Astrocyte (in vitro differentiated cells and primary cell): ENCODE data around the gene AUTS2. TPM values are rescaled to one million over a fixed set of nuclear protein-coding genes. Genes with fewer than 3 reads are reported as not detected.

Source experiments
- DNase-seq: peaks from one replicate; pipeline ENCODE4 v3.0.0-alpha.2; 2010; ENCODE audit warnings: low read depth
- FAIRE-seq: peaks from 2 replicates; lab custom pipeline; 2011; peaks lifted over from hg19 to GRCh38; lab: Jason Lieb, UNC
- H2AFZ ChIP-seq: 2 replicates; pipeline ENCODE4 v1.6.0; 2012; ENCODE audit warnings: low read depth, low read length, inconsistent platforms
- H3K27ac ChIP-seq: 2 replicates; pipeline ENCODE4 v1.5.1; 2011; ENCODE audit warnings: low read depth, low read length, inconsistent platforms
- H3K27me3 ChIP-seq: 2 replicates; pipeline ENCODE4 v1.6.0; 2011; ENCODE audit warnings: low read length, inconsistent platforms; ENCODE audit not compliant: insufficient read depth
- H3K36me3 ChIP-seq: 2 replicates; pipeline ENCODE4 v1.5.1; 2011; ENCODE audit warnings: low read length, inconsistent platforms; ENCODE audit not compliant: insufficient read depth
- H3K4me1 ChIP-seq: 2 replicates; pipeline ENCODE4 v1.5.1; 2011; ENCODE audit warnings: low read length, inconsistent platforms; ENCODE audit not compliant: insufficient read depth
- H3K4me2 ChIP-seq: 2 replicates; pipeline ENCODE4 v1.6.0; 2012; ENCODE audit warnings: low read length, inconsistent platforms
- H3K4me3 ChIP-seq: 2 replicates; pipeline ENCODE4 v1.5.1; 2011; ENCODE audit warnings: low read depth, mild to moderate bottlenecking, low read length, inconsistent platforms; ENCODE audit not compliant: insufficient read depth
- H3K79me2 ChIP-seq: 2 replicates; pipeline ENCODE4 v1.6.0; 2012; ENCODE audit warnings: mild to moderate bottlenecking, low read length, inconsistent platforms; ENCODE audit not compliant: insufficient read depth
- H3K9ac ChIP-seq: 2 replicates; pipeline ENCODE4 v1.6.0; 2012; ENCODE audit warnings: mild to moderate bottlenecking, low read length, inconsistent platforms
- H3K9me3 ChIP-seq: 2 replicates; pipeline ENCODE4 v1.5.1; 2012; ENCODE audit warnings: low read depth, mild to moderate bottlenecking, low read length, inconsistent platforms; ENCODE audit not compliant: insufficient read depth
- H4K20me1 ChIP-seq: 2 replicates; pipeline ENCODE4 v1.6.0; 2012; ENCODE audit warnings: low read length, inconsistent platforms; ENCODE audit not compliant: insufficient read depth
- H3K27ac Mint-ChIP-seq: one replicate; pipeline ENCODE4 v1.8.0; 2021; ENCODE audit warnings: mild to moderate bottlenecking, mixed read lengths; ENCODE audit not compliant: unreplicated experiment
- H3K27me3 Mint-ChIP-seq: one replicate; pipeline ENCODE4 v1.8.0; 2021; ENCODE audit warnings: low read depth, mixed read lengths; ENCODE audit not compliant: unreplicated experiment
- H3K36me3 Mint-ChIP-seq: one replicate; pipeline ENCODE4 v1.8.0; 2021; ENCODE audit warnings: low read depth, mixed read lengths; ENCODE audit not compliant: unreplicated experiment
- H3K4me1 Mint-ChIP-seq: one replicate; pipeline ENCODE4 v1.8.0; 2021; ENCODE audit warnings: low read depth, mixed read lengths; ENCODE audit not compliant: unreplicated experiment
- H3K4me3 Mint-ChIP-seq: one replicate; pipeline ENCODE4 v1.8.0; 2021; ENCODE audit warnings: mild to moderate bottlenecking, moderate library complexity, mixed read lengths; ENCODE audit not compliant: unreplicated experiment
- H3K9me3 Mint-ChIP-seq: one replicate; pipeline ENCODE4 v1.8.0; 2021; ENCODE audit warnings: mild to moderate bottlenecking, mixed read lengths; ENCODE audit not compliant: unreplicated experiment
- EZH2 ChIP-seq: IDR thresholded peaks from 2 replicates; pipeline ENCODE4 v1.6.1; 2012; ENCODE audit warnings: mild to moderate bottlenecking, low read length, inconsistent platforms; ENCODE audit not compliant: insufficient read depth
- total RNA-seq: library from RNA; stranded (reverse); gene quantifications from 2 replicates; pipeline ENCODE4 v1.2.1, GENCODE V29; 2021
- TF ChIP-seq, protein P1 (sequence below): IDR thresholded peaks from 2 replicates; pipeline ENCODE4 v1.5.1; 2011; ENCODE audit warnings: low read depth, mild to moderate bottlenecking, inconsistent platforms, low read length, moderate library complexity; ENCODE audit not compliant: insufficient read depth

AUTS2 gene
- total RNA-seq, 1 donor from 2014 or later: 73.2 TPM

DNA sequence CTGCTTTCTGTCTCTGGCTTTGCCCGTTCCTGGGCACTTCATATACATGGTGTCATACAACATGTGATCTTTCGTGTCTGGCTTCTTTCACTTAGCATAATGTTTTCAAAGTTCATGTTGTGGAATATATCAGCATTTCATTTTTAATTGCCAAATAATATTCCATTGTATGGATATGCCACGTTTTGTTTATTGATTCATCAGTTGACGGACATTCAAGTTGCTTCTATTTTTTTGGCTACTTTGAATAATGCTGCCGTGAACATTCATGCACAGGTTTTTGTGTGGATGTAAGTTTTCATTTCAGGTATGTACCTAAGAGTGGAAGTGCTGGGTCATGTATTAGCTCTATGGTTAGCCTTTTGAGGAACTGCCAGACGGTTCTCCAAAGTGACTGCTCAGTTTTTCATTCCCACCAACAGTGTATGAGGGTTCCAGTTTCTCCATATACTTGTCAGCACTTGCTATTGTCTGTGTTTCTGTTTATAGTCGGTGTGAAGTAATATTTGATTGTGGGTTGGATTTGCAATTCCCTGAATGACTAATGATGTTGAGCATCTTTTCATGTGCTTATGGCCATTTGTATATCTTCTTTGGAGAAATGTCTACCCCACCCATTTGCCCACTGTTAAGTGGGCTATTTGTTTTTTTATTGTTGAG, 1132.3 kb downstream of the AUTS2 start:
- Mint-ChIP-seq H3K27ac (no peak overlapping the region), H3K4me1 (peaks cover 22% of the 10 kb centered on the region), H3K36me3 (peaks cover 4% of the 10 kb centered on the region), H3K9me3 (no peaks in the 10 kb centered on the region), H3K27me3 (no peaks in the 10 kb centered on the region), H3K4me3 (no peak overlapping the region)
- Histone ChIP-seq H2AFZ (no peak overlapping the region), H3K27ac (no peak overlapping the region), H3K9me3 (no peaks in the 10 kb centered on the region), H3K27me3 (no peaks in the 10 kb centered on the region), H3K4me1 (peaks cover 10% of the 10 kb centered on the region), H3K36me3 (no peaks in the 10 kb centered on the region), H3K4me3 (no peak overlapping the region), H4K20me1 (peaks cover 72% of the 10 kb centered on the region), H3K9ac (no peak overlapping the region), H3K4me2 (no peak overlapping the region), H3K79me2 (peaks cover 79% of the 10 kb centered on the region)
- FAIRE-seq: no peak
- TF ChIP-seq, protein P1, sequence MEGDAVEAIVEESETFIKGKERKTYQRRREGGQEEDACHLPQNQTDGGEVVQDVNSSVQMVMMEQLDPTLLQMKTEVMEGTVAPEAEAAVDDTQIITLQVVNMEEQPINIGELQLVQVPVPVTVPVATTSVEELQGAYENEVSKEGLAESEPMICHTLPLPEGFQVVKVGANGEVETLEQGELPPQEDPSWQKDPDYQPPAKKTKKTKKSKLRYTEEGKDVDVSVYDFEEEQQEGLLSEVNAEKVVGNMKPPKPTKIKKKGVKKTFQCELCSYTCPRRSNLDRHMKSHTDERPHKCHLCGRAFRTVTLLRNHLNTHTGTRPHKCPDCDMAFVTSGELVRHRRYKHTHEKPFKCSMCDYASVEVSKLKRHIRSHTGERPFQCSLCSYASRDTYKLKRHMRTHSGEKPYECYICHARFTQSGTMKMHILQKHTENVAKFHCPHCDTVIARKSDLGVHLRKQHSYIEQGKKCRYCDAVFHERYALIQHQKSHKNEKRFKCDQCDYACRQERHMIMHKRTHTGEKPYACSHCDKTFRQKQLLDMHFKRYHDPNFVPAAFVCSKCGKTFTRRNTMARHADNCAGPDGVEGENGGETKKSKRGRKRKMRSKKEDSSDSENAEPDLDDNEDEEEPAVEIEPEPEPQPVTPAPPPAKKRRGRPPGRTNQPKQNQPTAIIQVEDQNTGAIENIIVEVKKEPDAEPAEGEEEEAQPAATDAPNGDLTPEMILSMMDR: no peak
- TF ChIP-seq EZH2: no peak
- no peak for DNase-seq

DNA sequence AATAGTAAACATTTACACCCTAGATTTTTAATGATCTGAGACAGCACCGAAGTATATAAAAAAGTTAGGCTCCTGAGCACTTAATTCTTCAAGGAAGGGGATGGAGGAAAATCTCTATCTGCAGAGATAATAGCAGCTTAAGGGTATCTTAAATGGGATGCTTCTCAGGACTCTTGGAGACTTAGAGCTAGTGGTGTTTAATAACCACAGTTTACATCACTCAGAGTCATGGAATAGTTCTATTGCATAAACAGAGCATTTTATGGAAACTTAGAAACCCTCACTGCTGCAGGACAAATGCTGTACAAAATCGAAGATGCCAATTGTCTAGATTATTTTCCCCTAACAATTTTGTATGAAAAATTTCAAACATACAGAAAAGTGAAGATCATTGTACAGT, 1134.8 kb downstream of the AUTS2 start:
- TF ChIP-seq, protein P1: no peak
- TF ChIP-seq EZH2: no peak
- H3K36me3 Mint-ChIP-seq: peaks cover 4% of the 10 kb centered on the region
- Histone ChIP-seq H3K9ac (no peak overlapping the region), H3K4me1 (peaks cover 17% of the 10 kb centered on the region), H3K9me3 (no peaks in the 10 kb centered on the region), H3K27me3 (no peaks in the 10 kb centered on the region), H4K20me1 (peaks cover 71% of the 10 kb centered on the region), H2AFZ (no peak overlapping the region), H3K4me3 (no peak overlapping the region), H3K4me2 (no peak overlapping the region), H3K79me2 (peaks cover 63% of the 10 kb centered on the region), H3K27ac (no peak overlapping the region), H3K36me3 (no peaks in the 10 kb centered on the region)
- H3K9me3 Mint-ChIP-seq: no peaks in the 10 kb centered on the region
- H3K4me3 Mint-ChIP-seq: no peak overlapping the region
- H3K27ac Mint-ChIP-seq: no peak overlapping the region
- DNase-seq (no peak), FAIRE-seq (no peak)
- H3K4me1 Mint-ChIP-seq: peaks cover 40% of the 10 kb centered on the region
- no peaks in the 10 kb centered on the region for H3K27me3 Mint-ChIP-seq

DNA sequence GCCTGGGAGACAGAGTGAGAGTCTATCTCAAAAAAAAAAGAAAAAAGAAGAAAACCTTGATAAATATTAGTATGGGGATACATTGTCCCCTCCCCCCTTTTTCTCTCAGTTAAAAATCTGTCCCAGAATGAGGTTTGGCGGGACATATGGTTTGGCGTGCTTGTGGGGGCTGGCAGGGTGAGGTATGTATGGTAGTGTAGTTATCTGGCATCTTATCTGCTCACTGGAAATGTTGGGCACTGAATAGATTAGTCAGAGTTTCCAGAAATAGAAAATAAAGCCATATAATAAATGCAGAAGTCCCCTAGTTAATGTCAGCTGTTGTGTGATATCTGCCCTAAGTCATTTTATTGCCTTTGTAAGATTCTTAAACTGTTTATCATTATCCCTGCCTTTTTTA, 1136.1 kb downstream of the AUTS2 start:
- Histone ChIP-seq H2AFZ (no peak overlapping the region), H3K4me2 (peak overlapping the region; percentile 14), H3K27ac (no peak overlapping the region), H3K27me3 (no peaks in the 10 kb centered on the region), H4K20me1 (peaks cover 77% of the 10 kb centered on the region), H3K4me3 (no peak overlapping the region), H3K4me1 (peaks cover 17% of the 10 kb centered on the region), H3K79me2 (peaks cover 66% of the 10 kb centered on the region), H3K9me3 (no peaks in the 10 kb centered on the region), H3K9ac (no peak overlapping the region), H3K36me3 (no peaks in the 10 kb centered on the region)
- Mint-ChIP-seq H3K36me3 (peaks cover 3% of the 10 kb centered on the region), H3K4me1 (peaks cover 40% of the 10 kb centered on the region), H3K9me3 (no peaks in the 10 kb centered on the region), H3K4me3 (no peak overlapping the region), H3K27ac (no peak overlapping the region), H3K27me3 (no peaks in the 10 kb centered on the region)
- TF ChIP-seq EZH2: no peak
- TF ChIP-seq, protein P1: no peak
- FAIRE-seq (peak; percentile 32), DNase-seq (peak; percentile 35)
